ENCODE measurements around the gene LRP10.

- TF ChIP-seq CTCF (IDR thresholded peaks at IDR 0.05) (no peak), POLR2A (IDR thresholded peaks at IDR 0.05) (no peak)
Measured at GRCh38 chr14:22864979-22865378, 6.6 kb upstream of the LRP10 start.
